OCI-LY3 (cell line): ENCODE data around the gene AVL9.

Source experiments
- H2AFZ ChIP-seq: fragments of 200-600, 300-600 bp; shearing (Covaris generic); 2 replicates; pipeline ENCODE4 v1.6.0; 2014; ENCODE audit warnings: antibody characterized with exemption, low read depth, low read length
- H3K27ac ChIP-seq: fragments of 200-600, 300-600 bp; sonication (generic); 2 replicates; pipeline ENCODE4 v1.5.1; 2014; ENCODE audit warnings: mild to moderate bottlenecking, low read length, moderate library complexity, mixed read lengths
- H3K27me3 ChIP-seq: fragments of 200-600, 300-600 bp; sonication (generic); 2 replicates; pipeline ENCODE4 v1.6.1; 2014; ENCODE audit warnings: low read depth, low read length, mixed read lengths
- H3K36me3 ChIP-seq: fragments of 200-600, 300-600 bp; sonication (generic); replicated peaks from 2 replicates; pipeline ENCODE3; 2014; ENCODE audit warnings: low read depth, low read length, mixed read lengths
- H3K4me1 ChIP-seq: fragments of 300-600, 200-600 bp; sonication (generic); 2 replicates; pipeline ENCODE4 v1.6.1; 2014; ENCODE audit warnings: low read length, mixed read lengths
- H3K4me2 ChIP-seq: fragments of 200-600, 300-600 bp; sonication (generic); 2 replicates; pipeline ENCODE4 v1.6.1; 2014; ENCODE audit warnings: low read length, mixed read lengths
- H3K4me3 ChIP-seq: fragments of 300-600, 200-600 bp; sonication (generic); 2 replicates; pipeline ENCODE4 v1.5.1; 2014; ENCODE audit warnings: antibody characterized with exemption, mild to moderate bottlenecking, low read length, moderate library complexity
- H3K79me2 ChIP-seq: fragments of 300-600, 200-600 bp; shearing (Covaris generic); 2 replicates; pipeline ENCODE4 v1.6.1; 2014; ENCODE audit warnings: mild to moderate bottlenecking, low read length, mixed read lengths
- H3K9ac ChIP-seq: fragments of 300-600, 200-600 bp; shearing (Covaris generic); 2 replicates; pipeline ENCODE4 v1.6.0; 2014; ENCODE audit warnings: mild to moderate bottlenecking, low read length, moderate library complexity
- H3K9me3 ChIP-seq: fragments of 200-600, 300-600 bp; shearing (Covaris generic); 2 replicates; pipeline ENCODE4 v1.6.1; 2014; ENCODE audit warnings: low read length, mixed read lengths; ENCODE audit not compliant: insufficient read depth
- H4K20me1 ChIP-seq: fragments of 200-600, 300-600 bp; sonication (generic); 2 replicates; pipeline ENCODE4 v1.6.1; 2016; ENCODE audit warnings: low read length, mixed read lengths; ENCODE audit not compliant: insufficient read depth
- EZH2phosphoT487 ChIP-seq: fragments of 200-600 bp; shearing (Covaris generic); IDR thresholded peaks from 2 replicates; pipeline ENCODE4 v1.6.1; 2018; ENCODE audit warnings: antibody characterized with exemption, mixed run types, low read depth
- TF ChIP-seq, protein P1 (sequence below): fragments of 200-600, 300-600 bp; sonication (generic); IDR thresholded peaks from 2 replicates; pipeline ENCODE4 v1.5.1; 2014; ENCODE audit warnings: antibody characterized with exemption, low read length, low read depth

AVL9 gene

DNA sequence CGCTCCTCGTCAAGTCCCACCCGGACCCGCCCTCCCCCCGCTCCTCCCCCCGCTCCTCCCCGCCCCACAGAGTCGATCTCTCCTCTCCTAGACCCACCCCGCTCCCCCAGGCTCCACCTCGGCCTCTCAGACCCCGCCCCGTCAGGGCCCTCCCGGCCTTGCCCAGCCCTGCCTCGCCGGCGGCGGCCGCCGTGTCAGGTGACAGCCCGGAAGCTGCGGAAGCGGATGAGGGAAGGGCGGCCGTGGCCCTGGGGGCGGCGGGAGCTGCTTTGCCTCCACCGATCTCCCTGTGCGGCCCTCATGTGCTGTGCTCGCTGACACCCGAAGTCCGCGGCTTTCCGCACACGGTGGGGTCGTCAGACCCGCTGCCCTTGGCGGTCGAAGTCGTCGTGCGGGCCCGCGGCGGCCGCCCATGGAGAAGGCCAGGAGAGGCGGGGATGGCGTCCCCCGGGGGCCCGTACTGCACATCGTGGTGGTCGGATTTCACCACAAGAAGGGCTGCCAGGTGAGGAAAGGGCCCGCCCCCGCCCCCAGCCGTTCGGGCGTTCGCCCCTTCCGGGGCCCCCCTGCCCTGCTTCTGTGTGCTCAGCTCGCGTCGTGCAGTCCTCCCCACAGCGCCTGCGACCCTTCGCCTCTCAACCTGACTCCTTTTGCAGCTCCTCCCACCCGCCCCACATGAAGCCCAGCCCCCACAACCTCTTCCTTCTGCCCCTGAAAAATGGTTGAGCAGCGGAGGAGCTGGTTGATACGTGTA lies at the start of gene AVL9:
TSS of gene AVL9 (plus strand) at position 192 of the 754 bp plus-strand sequence. CDS start at position 413, 221 bp downstream.
- Histone ChIP-seq H2AFZ (peak within 1 kb of the TSS; percentile 77), H3K4me3 (peak within 1 kb of the TSS; percentile 98), H3K4me2 (peak within 1 kb of the TSS; percentile 88), H3K4me1 (peaks cover 11% of the 10 kb centered on the region), H3K27ac (peak within 1 kb of the TSS; percentile 73), H3K36me3 (no peaks in the 10 kb centered on the region), H3K27me3 (no peaks in the 10 kb centered on the region), H3K9ac (peak within 1 kb of the TSS; percentile 89), H4K20me1 (no peaks in the 10 kb centered on the region; the same call in 1 of the 2 replicates), H3K79me2 (peaks cover 44% of the 10 kb centered on the region), H3K9me3 (no peaks in the 10 kb centered on the region)
- no peak for TF ChIP-seq EZH2phosphoT487
- TF ChIP-seq, protein P1, sequence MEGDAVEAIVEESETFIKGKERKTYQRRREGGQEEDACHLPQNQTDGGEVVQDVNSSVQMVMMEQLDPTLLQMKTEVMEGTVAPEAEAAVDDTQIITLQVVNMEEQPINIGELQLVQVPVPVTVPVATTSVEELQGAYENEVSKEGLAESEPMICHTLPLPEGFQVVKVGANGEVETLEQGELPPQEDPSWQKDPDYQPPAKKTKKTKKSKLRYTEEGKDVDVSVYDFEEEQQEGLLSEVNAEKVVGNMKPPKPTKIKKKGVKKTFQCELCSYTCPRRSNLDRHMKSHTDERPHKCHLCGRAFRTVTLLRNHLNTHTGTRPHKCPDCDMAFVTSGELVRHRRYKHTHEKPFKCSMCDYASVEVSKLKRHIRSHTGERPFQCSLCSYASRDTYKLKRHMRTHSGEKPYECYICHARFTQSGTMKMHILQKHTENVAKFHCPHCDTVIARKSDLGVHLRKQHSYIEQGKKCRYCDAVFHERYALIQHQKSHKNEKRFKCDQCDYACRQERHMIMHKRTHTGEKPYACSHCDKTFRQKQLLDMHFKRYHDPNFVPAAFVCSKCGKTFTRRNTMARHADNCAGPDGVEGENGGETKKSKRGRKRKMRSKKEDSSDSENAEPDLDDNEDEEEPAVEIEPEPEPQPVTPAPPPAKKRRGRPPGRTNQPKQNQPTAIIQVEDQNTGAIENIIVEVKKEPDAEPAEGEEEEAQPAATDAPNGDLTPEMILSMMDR: no peak

- no peaks in the 10 kb centered on the region for H3K4me1 ChIP-seq
- H3K27ac ChIP-seq: no peak overlapping the region
- no peak overlapping the region for H2AFZ ChIP-seq
- no peak overlapping the region for H3K4me2 ChIP-seq
- TF ChIP-seq, protein P1: no peak
- TF ChIP-seq EZH2phosphoT487: no peak
- no peaks in the 10 kb centered on the region for H4K20me1 ChIP-seq
- no peak overlapping the region for H3K4me3 ChIP-seq
- no peaks in the 10 kb centered on the region for H3K27me3 ChIP-seq
- H3K9me3 ChIP-seq: no peaks in the 10 kb centered on the region
- H3K36me3 ChIP-seq: no peaks in the 10 kb centered on the region
- H3K9ac ChIP-seq: no peak overlapping the region
- H3K79me2 ChIP-seq: no peaks in the 10 kb centered on the region
Measured at GRCh38 chr7:32447218-32447617, 48.1 kb upstream of the AVL9 start.

DNA sequence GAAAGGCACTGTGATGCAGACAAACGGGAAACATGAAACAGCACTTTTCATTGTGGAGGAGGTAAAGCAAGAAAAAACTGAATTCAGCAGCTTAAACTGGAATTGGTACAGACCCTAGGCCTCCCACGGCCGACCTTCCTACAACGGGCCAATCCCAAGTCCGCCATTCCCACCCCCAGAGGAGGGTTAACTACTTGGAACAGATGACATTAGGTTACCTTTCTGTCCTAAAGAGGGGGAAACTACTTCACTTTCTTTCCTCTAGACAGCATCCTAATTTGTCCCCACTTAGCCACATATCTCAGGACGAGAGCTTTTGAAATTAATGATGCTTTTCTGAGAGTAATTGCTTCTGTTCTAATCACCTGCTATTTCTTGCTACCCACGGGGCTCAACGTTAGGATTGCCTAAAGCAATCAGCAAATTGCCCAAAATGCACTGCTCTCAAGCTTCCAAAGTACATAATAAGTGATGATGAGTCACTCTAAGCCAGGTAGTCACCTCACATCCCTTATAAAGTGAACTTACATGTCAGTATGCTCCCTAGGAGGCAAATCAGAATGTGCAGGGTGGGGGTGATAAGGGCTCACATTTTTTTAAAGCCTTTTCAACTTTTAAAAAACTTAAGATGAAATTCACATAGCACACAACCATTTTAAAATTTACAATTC lies 41.8 kb upstream of the AVL9 start:
- H3K4me3 ChIP-seq: no peak overlapping the region

DNA sequence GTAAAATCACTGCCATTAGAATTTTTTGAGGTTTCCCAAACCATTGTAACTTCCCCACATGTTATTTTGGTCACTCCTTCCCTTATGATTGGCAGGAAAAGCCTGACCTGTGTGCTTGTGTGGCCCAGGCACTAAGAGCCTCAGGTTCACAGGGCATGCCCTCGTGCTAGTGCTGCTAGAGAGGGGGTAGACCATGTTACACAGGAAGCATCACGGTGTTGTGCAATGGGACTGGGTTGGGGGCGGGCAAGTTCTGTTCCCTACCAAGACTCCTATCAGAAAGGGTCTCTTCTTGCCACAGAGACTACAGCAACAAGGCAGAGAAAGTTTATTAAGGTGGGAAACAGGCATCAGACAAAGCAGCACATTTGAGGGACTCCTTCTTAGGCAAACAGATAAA lies 37.3 kb upstream of the AVL9 start:
- no peak overlapping the region for H3K27ac ChIP-seq
- no peaks in the 10 kb centered on the region for H3K4me1 ChIP-seq
- no peak overlapping the region for H2AFZ ChIP-seq
- TF ChIP-seq, protein P1: no peak
- TF ChIP-seq EZH2phosphoT487: no peak
- no peaks in the 10 kb centered on the region for H3K79me2 ChIP-seq
- H3K27me3 ChIP-seq: no peaks in the 10 kb centered on the region
- H3K9me3 ChIP-seq: no peaks in the 10 kb centered on the region
- H3K4me2 ChIP-seq: no peak overlapping the region
- H4K20me1 ChIP-seq: no peaks in the 10 kb centered on the region
- H3K36me3 ChIP-seq: no peaks in the 10 kb centered on the region
- H3K4me3 ChIP-seq: no peak overlapping the region
- no peak overlapping the region for H3K9ac ChIP-seq

More for the DNA sequence above, 41.8 kb upstream of the AVL9 start:
- no peak for TF ChIP-seq EZH2phosphoT487
- TF ChIP-seq, protein P1: no peak
- H3K4me2 ChIP-seq: no peak overlapping the region
- H4K20me1 ChIP-seq: no peaks in the 10 kb centered on the region
- H3K4me1 ChIP-seq: no peaks in the 10 kb centered on the region
- no peaks in the 10 kb centered on the region for H3K79me2 ChIP-seq
- no peaks in the 10 kb centered on the region for H3K27me3 ChIP-seq
- no peak overlapping the region for H3K27ac ChIP-seq
- H3K9me3 ChIP-seq: no peaks in the 10 kb centered on the region
- H3K36me3 ChIP-seq: no peaks in the 10 kb centered on the region
- no peak overlapping the region for H2AFZ ChIP-seq
- H3K9ac ChIP-seq: no peak overlapping the region
